Bone marrow (tissue), 2 donors: ENCODE data around the gene MRPS34.
"Not testable (repeated sequence)": the region's sequence is repeated elsewhere in the genome, so short reads cannot be mapped to it uniquely, and the experiment has no call there.

Experiments used
- DNase-seq, 2 donors: peaks; one replicate each; lab custom pipeline; 2025; lab: John Stamatoyannopoulos, UW

MRPS34 gene

DNA sequence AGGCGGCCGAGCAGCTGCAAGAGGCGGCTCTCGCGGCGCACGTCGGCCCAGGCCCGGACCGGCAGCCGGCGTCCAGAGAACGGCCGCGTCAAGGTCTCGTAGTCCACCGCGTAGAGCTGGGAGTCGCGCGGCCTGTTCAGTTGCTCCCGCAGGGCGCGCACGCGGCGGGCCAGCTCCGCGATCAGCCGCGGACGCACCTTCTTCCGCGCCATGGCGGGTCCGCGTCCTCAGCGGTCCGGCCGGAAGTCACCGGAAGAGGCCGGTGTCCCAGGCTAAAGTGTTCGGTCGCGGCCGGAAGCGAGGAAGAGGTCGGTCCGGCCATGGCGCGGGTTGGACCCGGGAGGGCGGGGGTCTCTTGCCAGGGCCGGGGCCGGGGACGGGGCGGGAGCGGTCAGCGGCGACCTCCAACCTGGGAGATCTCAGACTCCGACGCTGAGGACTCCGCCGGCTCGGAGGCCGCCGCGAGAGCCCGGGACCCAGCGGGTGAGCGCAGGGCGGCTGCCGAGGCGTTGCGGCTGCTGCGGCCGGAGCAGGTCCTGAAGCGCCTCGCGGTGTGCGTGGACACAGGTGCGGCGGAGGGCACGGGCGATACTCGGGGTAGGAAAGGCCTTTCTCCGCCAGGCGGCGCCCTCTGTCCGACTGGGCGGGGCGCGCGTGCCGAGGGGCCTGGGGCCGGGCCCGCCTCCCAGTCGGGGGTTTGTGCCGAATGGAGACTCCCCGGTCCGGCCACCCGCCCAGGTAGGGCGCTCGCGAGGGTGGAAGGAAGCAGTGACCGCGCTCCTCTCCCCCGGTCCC, at the start of gene MRPS34:
MRPS34 (minus strand) TSS at position 227 of the 795 bp plus-strand sequence; CDS start at position 212, 15 bp downstream.
- DNase-seq, result peak; percentile 44 to 57

DNA sequence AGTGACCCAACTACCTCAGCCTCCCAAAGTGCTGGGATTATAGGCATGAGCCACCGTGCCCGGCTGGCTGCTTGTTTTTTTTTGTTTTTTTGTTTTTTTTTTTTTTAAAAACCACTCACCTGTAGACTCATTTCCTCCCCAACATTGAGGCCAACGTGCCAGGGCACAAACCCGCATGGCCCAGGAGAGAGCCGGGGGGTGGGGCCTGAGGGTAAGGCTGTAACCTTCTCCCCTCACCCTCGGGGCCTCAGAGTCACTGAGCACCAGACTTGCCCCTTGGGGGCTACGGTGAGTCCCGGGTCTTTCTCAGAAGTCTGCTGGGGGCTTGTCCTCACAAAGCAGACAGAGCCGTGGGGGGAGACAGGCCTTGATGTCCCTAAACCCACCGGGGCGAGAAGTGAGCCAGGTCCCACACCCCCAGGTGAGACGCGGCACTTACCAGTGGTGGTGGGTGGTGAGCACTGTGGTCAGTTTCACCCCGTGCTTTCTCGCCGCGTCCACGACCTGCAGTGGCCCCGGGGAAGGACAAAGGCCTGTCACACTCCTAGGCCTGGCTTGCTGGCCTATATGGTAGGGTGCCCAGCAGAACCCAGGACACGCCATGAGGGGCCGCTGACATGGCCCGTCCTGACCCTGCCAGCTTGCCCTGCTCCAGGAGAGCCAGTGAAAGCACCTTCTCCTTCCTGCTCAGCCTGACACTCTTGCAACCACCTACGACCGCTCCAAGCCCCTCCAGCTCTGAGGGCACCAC, 49.1 kb upstream of the MRPS34 start:
- no peak for DNase-seq

DNA sequence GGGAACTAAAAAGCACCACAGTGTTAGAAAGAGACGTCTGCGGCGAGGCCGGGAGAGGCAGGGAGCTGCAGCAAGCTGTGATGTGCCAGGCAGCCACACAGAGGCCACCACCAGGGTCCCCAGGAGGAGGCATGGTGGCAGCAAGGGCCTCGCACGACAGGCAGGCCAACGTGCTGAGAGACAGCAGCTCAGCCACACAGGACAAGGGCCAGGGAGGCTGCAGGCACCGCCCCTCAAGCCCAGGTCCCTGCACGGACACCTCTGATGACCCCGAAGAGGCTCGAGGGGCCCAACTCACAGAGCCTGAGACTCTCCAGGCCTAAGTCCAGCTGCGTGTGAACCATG, 48.0 kb upstream of the MRPS34 start:
- no peak for DNase-seq

DNA sequence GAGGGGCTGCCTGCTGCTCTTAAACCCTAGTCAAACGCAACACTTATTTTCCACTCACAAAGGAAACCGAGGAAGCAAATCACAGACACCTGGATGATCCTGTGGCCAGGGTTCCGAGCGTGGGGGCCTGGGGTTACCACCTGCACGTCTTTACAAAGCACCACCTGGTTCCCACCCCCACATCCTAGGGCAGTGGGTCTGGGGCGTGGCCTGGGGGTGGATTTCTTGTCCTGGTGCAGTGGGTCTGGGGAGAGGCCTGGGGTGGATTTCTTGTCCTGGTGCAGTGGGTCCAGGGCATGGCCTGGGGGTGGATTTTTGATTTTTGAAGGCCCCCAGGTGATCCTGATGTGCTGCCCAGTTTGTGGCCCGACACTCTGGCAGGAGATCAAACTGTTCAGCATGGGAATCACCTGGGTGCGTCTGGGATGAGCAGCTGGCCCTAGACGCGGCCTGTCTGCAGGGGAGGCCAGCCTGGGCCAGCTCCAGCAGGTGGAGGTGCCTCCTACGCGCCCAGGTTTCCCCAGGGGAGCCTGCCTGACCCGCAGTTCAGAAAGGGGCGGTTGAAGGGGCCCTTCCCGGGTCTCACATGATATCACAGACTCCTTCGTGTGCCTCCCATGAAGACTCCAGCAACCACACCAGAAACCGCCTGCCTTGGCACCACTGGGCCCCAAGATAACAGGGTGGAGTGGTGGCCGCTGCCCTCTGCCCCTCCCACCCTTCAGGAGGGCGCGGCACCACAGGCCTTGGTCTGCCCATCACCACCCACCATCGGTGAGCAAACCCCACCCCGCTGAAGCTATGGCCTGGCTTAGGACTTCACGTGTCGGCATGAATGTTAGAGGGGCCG, 47.4 kb upstream of the MRPS34 start:
- DNase-seq, result no peak

DNA sequence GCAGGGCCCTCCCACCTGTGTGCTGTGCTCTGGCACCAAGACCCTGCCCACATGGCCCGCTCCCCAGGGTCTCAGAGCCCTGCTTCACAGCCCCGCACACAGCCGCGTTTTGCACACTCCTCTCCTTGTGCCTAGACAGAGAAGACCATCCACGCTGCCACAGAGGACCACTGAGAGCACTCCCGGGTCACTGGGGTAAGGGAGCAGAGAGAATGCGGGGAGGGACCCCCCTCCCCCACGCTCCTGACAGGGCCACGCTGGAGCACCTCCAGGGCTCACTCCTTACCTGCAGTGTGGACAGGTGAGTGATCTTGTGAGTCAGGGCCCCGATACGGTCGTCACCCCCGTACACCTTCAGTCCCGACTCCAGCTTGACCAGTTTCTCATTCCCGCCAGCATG, 46.7 kb upstream of the MRPS34 start:
- no peak for DNase-seq

DNA sequence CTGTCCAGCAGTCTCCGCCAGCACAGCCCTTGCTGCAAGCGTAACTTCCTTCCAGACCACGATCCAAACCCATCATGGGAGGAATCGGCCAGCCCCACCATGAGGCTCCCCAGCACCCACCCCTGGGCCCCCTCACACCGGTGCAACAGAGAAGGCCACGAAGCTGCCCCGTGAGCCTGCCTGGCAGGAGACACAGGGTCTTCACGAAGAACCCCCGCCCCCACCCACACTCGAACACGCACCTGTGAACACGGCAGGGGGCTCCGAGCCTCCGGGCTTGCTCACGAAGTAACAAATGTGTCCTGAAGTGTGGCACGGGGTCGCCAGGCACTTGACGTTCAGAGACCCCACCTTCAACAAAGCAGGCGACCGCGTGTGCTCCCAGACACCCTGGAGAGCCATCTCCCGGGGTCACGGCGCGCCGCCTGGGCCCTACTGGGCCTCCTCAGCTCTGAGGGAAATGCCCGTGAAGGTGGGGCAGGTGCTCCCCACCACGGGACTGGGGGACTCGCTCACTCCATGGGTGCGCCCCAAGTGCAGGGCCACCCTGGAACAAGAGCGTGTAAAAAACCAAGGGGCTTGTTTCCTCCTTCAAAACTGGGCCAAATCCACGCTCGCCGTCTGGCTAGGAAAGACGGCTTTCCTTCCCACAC, 46.1 kb upstream of the MRPS34 start:
- no peak for DNase-seq

DNA sequence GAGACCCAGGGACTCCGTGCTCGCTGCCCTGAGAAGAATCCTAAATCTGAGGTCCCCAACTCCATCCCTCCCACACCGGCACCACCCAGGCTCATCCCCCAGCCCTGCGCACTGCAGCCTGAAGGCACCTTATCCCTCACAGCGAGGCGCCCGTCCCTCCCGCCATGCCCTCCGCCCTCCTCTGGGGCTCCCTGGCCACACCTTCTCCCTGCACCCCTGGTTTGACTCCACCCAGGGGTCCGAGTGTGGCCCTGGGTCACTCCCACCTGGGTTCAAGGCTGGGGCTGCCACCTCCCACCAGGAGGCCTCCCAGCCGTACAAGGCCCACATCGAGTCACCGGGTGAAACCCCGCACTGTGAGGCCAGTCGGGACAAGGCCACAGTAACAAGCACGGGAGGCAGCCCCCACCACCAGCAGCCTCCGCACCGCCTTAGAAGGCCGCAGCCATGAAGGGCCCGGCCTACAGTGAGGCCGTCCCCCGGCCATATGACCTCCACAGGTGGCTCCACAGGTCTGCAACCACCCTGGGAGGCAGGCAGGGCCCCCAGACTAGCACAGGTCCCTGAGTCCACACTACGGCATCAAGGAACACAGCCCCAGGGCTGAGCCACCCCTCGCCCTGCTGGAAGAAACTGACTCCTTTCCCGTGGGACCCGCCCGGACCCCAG, 45.4 kb upstream of the MRPS34 start:
- no peak for DNase-seq

DNA sequence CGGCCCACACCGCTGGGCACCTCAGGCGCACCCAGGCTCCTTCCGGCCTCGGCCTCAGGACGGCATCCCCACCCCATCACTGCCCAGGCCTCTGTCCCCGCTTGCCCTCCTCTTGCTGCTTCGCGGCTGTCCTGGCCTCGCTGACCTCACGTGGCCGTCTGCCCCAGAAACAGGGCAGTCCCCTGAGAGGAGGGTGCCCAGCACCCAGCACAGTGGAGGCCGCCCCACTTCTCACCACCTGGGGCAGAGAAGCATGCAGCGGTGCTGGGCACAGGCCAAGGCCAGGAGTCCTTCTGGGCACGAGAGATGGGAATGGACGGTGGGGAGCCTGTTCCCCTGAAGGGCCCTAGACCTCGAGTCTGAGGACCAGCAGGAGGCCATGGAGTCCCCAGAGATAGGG, 44.8 kb upstream of the MRPS34 start:
- DNase-seq, result no peak

DNA sequence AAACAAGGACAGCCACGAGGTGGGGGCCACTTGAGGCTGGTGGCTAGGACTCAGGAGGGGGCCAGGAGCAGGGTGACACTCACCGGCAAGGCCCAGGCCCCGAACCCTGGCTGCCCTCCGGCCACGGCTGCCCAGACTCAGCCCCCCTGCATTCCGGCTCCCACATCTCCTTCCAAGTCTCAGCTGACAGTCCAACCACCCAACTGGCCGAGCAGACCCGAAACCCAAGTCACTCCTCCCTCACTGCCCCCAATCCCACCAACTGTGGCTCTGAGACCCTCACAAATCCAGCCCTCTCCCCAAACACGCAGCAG, 44.3 kb upstream of the MRPS34 start:
- no peak for DNase-seq

DNA sequence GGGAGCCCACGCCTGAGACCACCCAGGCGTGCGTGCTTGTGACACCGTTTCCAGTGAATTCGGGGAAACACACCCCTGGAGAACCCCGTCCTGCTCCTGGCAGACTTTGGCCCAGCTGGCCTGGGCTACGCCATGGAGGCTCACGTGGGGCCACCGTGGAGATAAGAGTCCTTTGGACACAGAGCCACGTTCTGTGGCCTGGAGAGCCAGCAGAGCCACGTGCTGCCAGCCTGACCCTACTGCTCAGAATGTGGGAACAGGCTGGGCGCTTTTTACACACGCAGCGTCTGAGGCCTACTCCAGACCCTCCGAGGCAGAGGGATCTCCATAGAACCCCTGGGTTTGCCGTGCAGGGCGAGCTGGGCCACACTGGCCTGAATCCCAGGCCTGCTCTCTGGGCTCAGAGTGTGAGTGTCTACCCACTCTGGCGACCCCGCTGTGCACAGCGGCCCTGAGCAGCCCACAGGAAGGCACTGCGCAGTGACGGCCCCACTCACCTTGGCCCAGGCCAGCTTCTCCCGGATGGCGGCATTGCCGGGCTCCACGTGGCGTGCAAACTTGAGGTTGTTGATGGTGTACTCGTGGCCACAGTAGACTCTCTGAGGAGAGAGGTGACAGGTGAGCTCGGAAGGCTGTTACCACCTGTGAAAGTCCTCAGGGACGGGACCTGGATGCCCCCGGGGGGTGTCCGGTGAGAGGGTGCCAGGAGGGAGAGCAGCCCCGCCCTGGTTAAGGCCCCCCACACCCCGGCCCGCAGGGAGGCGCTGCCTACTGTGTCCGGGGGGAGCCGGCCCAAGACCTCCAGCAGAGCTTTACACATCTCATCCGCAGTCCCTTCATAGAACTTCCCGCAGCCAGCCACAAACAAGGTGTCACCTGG, 43.7 kb upstream of the MRPS34 start:
- DNase-seq, result no peak

DNA sequence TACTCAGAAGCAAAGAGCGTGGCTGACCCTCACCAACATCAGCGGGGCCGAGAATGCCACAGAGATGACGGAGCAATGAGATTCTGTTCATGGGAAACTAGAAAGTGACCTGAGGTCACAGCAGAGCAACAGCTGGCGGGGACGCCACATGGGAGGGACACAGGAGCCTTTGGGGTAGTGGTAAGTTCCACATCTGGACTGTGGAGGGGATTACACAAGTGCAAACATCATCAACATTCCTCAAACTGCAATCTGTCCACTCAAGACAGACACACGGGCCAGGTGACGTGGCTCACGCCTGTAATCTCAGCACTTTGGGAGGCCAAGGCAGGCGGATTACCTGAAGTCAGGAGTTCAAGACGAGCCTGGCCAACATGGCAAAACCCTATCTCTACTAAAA, 42.5 kb upstream of the MRPS34 start:
- DNase-seq, result no peak

DNA sequence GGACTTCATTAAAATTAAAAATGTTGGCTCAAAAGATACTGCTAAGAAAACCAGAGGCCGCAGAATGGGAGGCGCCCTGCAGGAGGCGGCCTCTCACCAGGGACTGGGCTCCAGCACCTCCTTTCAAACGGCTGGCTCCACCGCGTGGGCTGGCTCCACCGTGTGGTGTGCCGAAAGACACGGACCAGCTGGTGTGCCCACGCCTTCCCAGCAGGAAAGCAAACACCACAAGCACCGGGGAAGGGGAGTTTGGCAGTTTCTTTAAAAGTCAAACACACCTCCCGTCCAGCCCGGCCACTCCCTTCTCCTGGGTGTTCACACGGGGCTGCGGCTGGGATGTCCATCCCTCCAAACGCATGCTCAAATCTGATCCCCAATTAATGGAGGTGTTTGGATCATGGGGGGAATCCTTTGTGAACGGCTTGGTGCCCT, 39.8 kb upstream of the MRPS34 start:
- peak in 1 of 2 donors; percentile 68 for DNase-seq

DNA sequence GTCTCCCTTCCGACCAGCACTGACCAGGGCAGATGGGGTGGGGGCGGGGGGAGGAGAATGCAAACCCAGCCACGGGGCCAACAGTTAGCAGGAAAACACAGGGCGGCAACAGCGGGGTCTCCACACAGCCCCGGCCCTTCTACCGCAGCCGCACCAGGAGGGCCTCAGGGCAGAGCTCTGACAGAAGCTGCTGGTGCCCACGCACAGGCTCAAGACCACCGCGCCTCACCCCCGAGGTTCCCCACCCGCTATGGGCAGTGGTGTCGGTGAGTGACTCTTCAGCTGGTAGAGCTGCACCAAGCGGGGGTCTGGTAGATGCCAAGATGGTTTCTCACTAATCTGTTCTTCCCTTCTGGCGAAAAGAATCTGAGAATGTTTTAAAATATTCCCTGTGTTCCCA, 37.6 kb upstream of the MRPS34 start:
- no peak for DNase-seq

DNA sequence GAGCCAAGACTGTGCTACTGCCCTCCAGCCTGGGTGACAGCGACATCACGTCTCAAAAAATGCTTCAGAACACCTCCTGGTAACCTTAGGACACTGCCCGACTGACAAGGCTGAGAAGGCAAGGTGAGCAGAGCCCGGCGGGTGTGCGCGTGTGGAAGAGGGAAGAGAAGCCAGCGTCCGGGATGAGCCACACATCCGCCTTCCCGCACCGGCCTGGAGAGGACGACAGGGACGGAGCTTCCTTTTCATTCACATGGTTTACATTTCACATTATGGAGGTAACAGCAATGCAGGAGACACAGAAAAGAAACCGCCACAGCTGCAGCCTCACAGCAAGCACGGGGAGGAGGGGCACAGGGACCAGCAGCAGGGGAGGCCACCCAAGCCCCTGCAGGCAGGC, 37.2 kb upstream of the MRPS34 start:
- DNase-seq, result no peak

DNA sequence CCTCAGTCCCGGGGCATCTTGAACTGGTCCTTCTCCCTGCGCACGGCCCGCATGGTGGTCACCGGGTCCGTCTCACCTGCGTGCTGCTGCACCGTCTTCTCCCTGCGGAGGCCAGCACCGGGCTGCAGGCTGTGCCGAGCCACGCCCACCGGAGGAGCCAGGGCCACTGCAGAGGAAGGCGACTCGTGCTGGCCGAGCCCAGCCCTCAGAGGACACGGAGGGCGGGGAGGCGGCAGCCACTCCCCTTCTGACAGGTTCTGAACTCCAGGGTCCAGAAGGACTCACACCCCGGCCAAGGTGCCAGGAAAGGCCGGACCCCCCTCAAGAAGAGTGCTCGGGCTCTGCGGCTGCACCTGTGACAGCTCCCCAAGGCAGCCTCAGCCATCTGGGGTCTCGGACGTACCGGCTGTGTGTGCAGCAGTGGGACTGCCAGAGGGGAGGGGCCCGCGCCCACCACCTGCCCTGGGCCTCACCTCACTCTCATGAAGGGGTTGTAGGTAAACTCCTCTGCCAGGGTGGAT, 36.4 kb upstream of the MRPS34 start:
- DNase-seq, result no peak

DNA sequence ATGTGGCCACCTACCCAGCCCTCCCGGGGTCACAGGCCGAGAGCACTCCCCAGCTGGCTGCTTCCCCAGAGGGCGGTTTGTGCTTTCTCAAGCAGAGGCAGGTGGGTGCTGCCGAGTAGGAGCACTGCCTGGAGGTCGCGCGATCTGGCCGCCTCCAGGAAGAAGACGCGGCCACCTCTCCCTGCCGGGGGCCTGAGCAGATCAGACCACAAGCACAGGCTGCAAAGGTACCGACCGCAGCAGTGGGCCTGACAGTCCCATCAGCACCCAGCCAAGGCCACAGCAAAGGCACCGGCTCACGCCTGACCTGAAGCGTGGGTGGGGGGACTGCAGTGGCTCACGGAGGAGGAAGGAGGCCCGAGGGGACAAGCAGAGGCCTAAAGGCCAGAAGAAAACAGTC, 35.8 kb upstream of the MRPS34 start:
- no peak for DNase-seq

DNA sequence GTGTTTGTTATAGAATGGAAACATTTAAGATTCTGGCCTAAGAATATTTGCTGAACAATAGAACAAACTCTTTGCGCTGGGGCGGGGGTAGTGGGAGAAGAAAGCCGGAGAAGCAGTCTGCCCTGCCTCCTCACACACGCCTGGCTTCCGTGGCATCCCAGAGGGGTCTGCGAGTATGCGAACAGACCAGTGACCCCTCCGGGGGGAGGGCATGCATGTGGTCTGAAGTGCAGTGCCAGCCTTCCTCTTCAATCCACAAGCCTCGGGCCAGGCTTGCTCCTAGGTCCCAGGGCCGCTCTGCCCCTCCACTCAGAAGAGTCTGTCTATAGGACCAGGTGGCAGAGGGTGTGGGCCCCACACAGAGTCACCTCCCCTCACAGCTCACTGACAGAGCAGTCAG, 34.7 kb upstream of the MRPS34 start:
- DNase-seq, result no peak

DNA sequence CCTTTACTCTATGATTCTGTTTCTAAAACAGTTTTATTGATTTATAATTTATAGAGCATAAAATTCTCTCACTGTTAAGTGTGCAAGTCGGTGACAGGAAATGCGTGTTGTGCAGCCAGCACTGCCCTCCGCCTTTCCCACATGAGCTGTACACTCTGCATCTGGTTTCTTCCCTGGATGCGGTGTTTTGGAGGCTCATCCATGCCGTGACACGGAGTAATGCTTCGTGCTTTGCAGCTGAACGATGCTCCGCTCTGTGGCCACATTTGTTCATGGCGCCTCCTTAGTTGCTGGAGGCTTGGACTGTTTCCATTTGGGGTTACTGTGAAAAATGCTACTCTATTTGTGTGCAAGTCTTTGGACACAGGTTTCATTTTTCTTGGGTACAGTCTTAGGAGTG, 27.8 kb upstream of the MRPS34 start:
- no peak for DNase-seq

DNA sequence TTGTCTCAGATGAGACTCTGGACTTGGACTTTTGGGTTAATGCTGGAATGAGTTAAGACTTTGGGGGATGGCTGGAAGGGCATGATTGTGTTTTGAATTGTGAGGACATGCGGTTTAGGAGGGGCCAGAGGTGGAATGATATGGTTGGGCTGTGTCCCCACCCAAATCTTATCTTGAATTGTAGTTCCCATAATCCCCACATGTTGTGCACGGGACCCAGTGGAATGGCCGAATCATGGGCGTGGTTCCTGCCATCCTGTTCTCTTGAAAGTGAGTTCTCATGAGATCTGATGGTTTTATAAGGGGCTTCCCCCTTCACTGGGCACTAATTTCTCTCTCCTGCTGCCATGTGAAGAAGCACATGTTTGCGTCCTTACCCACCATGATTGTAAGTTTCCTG, 26.3 kb upstream of the MRPS34 start:
- not testable (repeated sequence) for DNase-seq

DNA sequence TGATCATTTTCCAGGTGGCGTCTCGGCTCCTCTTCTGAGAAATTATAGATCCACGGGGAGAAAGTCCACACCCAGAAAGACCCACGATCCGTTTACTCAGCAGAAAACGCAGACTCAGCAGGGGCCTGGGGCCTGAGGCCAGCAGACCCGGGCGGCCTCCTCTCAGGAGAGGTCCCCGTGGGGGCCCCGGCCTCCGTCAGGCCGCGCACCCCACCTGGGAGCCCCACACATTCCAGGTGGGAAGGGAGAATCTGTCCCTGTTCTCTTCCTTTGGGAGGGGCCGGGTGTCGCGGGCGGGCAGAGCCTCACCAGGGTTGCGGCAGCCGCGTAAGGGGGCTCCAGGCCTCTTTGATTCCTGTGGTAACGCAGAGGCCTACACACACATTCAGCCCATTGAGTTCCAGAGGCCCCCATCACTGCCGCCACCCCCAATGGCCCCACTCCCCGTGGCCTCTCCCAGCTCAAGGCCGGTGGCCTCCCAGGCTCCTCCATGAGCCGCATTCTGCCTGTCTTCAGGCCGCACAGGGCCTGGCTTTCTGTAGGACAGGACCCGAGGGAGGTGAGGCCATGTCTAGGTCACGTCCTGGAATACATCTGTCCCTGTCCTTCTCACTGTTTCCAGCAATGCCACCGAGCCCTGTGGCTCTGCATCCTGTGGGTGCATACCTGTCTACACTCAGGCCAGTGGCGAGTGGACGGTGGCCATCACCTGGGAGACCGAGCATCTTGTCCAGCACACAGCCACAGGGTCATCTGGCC, 22.2 kb upstream of the MRPS34 start:
- no peak for DNase-seq
